Measurements from ENCODE around the gene PRPF19. TPM values are rescaled to one million over a fixed set of nuclear protein-coding genes. Genes with fewer than 3 reads are reported as not detected.

The PRPF19 gene
- total and polyA plus RNA-seq, 2 of the 13 experiments (the other 11 are each of a cell fraction or from before 2014, with no cell fraction given): 27.4 to 91.1 TPM

- TF ChIP-seq, protein P1, sequence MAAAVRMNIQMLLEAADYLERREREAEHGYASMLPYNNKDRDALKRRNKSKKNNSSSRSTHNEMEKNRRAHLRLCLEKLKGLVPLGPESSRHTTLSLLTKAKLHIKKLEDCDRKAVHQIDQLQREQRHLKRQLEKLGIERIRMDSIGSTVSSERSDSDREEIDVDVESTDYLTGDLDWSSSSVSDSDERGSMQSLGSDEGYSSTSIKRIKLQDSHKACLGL (CRISPR knock-in tag; IDR thresholded peaks at IDR 0.05): no peak
- TF ChIP-seq ZNF543 (CRISPR knock-in tag; IDR thresholded peaks at IDR 0.05) (peak; percentile 68; the same call in 1 of the 2 replicates), ZNF234 (CRISPR knock-in tag; conservative IDR thresholded peaks at IDR 0.05) (no peak), ZNF576 (CRISPR knock-in tag; IDR thresholded peaks at IDR 0.05) (no peak), TFDP2 (CRISPR knock-in tag; IDR thresholded peaks at IDR 0.05) (peak; percentile 46; the same call in 1 of the 2 replicates), ZNF879 (CRISPR knock-in tag; IDR thresholded peaks at IDR 0.05) (no peak), NPAS2 (CRISPR knock-in tag; IDR thresholded peaks at IDR 0.05; ENCODE audit: borderline replicate concordance) (no peak), ZNF207 (IDR thresholded peaks at IDR 0.05; ENCODE audit: borderline replicate concordance) (no peak), ZNF747 (CRISPR knock-in tag; IDR thresholded peaks at IDR 0.05; ENCODE audit: borderline replicate concordance) (peak; percentile 93), XRCC5 (optimal IDR thresholded peaks at IDR 0.05; ENCODE audit: low read length) (no peak), TERF1 (CRISPR knock-in tag; IDR thresholded peaks at IDR 0.05) (no peak), MEF2D (CRISPR knock-in tag; IDR thresholded peaks at IDR 0.05) (peak; percentile 96), ZNF709 (CRISPR knock-in tag; IDR thresholded peaks at IDR 0.05) (peak; percentile 70; the same call in 1 of the 2 replicates), ZBTB21 (CRISPR knock-in tag; IDR thresholded peaks at IDR 0.05) (peak; percentile 50), ZNF660 (CRISPR knock-in tag; IDR thresholded peaks at IDR 0.05; ENCODE audit: borderline replicate concordance, low read depth) (no peak), REPIN1 (CRISPR knock-in tag; IDR thresholded peaks at IDR 0.05; ENCODE audit: borderline replicate concordance, low read depth) (peak; percentile 95), PPARG (CRISPR knock-in tag; conservative IDR thresholded peaks at IDR 0.05) (peak; percentile 89), ZNF460 (CRISPR knock-in tag; IDR thresholded peaks at IDR 0.05; ENCODE audit: borderline replicate concordance) (no peak; the same call in 1 of the 2 replicates), ZNF782 (CRISPR knock-in tag; IDR thresholded peaks at IDR 0.05; ENCODE audit: borderline replicate concordance) (no peak), ATAD3A (CRISPR knock-in tag; IDR thresholded peaks at IDR 0.05) (no peak), PAF1 (CRISPR knock-in tag; IDR thresholded peaks at IDR 0.05) (no peak), NFYB (CRISPR knock-in tag; IDR thresholded peaks at IDR 0.05) (no peak), NFIB (CRISPR knock-in tag; IDR thresholded peaks at IDR 0.05; ENCODE audit: borderline replicate concordance) (no peak)
- TF ChIP-seq, protein P2, sequence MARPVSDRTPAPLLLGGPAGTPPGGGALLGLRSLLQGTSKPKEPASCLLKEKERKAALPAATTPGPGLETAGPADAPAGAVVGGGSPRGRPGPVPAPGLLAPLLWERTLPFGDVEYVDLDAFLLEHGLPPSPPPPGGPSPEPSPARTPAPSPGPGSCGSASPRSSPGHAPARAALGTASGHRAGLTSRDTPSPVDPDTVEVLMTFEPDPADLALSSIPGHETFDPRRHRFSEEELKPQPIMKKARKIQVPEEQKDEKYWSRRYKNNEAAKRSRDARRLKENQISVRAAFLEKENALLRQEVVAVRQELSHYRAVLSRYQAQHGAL (CRISPR knock-in tag; IDR thresholded peaks at IDR 0.05; ENCODE audit: not compliant biosample characterization): peak; percentile 38
- TF ChIP-seq, protein P3, sequence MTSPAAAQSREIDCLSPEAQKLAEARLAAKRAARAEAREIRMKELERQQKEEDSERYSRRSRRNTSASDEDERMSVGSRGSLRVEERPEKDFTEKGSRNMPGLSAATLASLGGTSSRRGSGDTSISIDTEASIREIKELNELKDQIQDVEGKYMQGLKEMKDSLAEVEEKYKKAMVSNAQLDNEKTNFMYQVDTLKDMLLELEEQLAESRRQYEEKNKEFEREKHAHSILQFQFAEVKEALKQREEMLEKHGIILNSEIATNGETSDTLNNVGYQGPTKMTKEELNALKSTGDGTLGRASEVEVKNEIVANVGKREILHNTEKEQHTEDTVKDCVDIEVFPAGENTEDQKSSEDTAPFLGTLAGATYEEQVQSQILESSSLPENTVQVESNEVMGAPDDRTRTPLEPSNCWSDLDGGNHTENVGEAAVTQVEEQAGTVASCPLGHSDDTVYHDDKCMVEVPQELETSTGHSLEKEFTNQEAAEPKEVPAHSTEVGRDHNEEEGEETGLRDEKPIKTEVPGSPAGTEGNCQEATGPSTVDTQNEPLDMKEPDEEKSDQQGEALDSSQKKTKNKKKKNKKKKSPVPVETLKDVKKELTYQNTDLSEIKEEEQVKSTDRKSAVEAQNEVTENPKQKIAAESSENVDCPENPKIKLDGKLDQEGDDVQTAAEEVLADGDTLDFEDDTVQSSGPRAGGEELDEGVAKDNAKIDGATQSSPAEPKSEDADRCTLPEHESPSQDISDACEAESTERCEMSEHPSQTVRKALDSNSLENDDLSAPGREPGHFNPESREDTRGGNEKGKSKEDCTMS (CRISPR knock-in tag; conservative IDR thresholded peaks at IDR 0.05): no peak
Observed at GRCh38 chr11:60880643-60881282, 25.6 kb downstream of the PRPF19 start (continued).

All from HepG2 (cell line).